Neural progenitor cell (in vitro differentiated cells): Measurements from ENCODE around the gene TPSB2.
"Not testable (repeated sequence)": the region's sequence is repeated elsewhere in the genome, so short reads cannot be mapped to it uniquely, and the experiment has no call there.

ENCODE experiments used
- EZH2 ChIP-seq: fragments of 200-600 bp; sonication (generic); IDR thresholded peaks from 2 replicates; pipeline ENCODE4 v1.6.1; 2017; ENCODE audit warnings: antibody characterized with exemption, mild to moderate bottlenecking, moderate library complexity
- EZH2phosphoT487 ChIP-seq: fragments of 200-600 bp; sonication (generic); IDR thresholded peaks from 2 replicates; pipeline ENCODE4 v1.6.1; 2017; ENCODE audit warnings: antibody characterized with exemption
- TF ChIP-seq, protein P1 (sequence below): fragments of 200-600 bp; sonication (generic); IDR thresholded peaks from 2 replicates; pipeline ENCODE4 v1.5.1; 2017; ENCODE audit warnings: antibody characterized with exemption, mild to moderate bottlenecking

DNA sequence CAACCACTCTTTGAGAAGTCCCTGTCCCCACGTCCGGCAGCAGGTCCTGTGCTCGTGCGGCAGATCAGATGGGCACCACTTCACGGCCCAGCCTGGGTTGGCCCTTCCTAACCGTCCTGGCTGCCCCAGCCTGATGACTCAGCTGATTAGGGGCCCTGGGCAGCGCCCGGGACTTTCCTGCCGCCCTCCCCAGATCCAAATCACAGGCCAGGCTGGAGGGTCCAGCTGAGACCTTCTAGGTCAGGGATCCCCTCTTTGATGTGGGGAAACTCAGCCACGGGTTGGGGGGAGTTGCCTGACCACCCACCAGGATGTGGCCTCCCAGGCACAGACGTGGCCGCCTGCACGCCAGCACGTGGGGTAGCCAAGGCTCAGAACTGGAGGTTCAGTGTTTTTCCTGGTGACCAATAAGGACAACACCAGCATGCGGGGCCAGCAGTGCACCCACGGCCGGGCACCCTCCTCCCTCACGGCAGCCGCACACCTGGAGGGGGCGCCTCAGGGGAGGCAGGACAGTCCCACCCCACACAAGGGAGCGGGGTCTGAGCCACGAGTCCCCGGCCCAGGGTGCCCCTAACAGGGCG lies 4.2 kb downstream of the TPSB2 start:
- TF ChIP-seq, protein P1, sequence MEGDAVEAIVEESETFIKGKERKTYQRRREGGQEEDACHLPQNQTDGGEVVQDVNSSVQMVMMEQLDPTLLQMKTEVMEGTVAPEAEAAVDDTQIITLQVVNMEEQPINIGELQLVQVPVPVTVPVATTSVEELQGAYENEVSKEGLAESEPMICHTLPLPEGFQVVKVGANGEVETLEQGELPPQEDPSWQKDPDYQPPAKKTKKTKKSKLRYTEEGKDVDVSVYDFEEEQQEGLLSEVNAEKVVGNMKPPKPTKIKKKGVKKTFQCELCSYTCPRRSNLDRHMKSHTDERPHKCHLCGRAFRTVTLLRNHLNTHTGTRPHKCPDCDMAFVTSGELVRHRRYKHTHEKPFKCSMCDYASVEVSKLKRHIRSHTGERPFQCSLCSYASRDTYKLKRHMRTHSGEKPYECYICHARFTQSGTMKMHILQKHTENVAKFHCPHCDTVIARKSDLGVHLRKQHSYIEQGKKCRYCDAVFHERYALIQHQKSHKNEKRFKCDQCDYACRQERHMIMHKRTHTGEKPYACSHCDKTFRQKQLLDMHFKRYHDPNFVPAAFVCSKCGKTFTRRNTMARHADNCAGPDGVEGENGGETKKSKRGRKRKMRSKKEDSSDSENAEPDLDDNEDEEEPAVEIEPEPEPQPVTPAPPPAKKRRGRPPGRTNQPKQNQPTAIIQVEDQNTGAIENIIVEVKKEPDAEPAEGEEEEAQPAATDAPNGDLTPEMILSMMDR = not testable (repeated sequence)
- TF ChIP-seq EZH2, EZH2phosphoT487: not testable (repeated sequence)
